Activated CD8-positive, alpha-beta memory T cell treated with anti-CD3 and anti-CD28 coated beads, Interleukin-2, amount 10 ng/mL, durations not matched to agents 7 days and 5 days (primary cell): ENCODE results near the gene GTF3C5. TPM values are rescaled to one million over a fixed set of nuclear protein-coding genes. Genes with fewer than 3 reads are reported as not detected.
A peak's percentile ranks its signal among the peaks of the same experiment; 100 is the strongest.

Source experiments
- ATAC-seq: fragments of 150-1000 bp; cut with Tn5 transposase; one replicate; pipeline ENCODE4 v1.10.0; 2021; ENCODE audit warnings: moderate library complexity
- CTCF ChIA-PET: fragments of 350-600 bp; sonication (Branson Sonifier 250); formaldehyde crosslinking; loops from one replicate; lab custom pipeline; 2021; ENCODE audit warnings: antibody characterized with exemption; lab: Charles Lee
- DNase-seq: peaks from one replicate; pipeline ENCODE4 v3.0.0-alpha.2; 2020
- H3K27ac Mint-ChIP-seq: one replicate; pipeline ENCODE4 v1.8.0; 2021; ENCODE audit warnings: mild to moderate bottlenecking, mixed read lengths
- H3K27me3 Mint-ChIP-seq: one replicate; pipeline ENCODE4 v1.8.0; 2021; ENCODE audit warnings: mixed read lengths
- H3K36me3 Mint-ChIP-seq: one replicate; pipeline ENCODE4 v1.8.0; 2021; ENCODE audit warnings: mild to moderate bottlenecking, mixed read lengths
- H3K4me1 Mint-ChIP-seq: one replicate; pipeline ENCODE4 v1.8.0; 2021; ENCODE audit warnings: mixed read lengths
- H3K4me3 Mint-ChIP-seq: one replicate; pipeline ENCODE4 v1.8.0; 2021; ENCODE audit warnings: mild to moderate bottlenecking, moderate library complexity, mixed read lengths
- H3K9me3 Mint-ChIP-seq: one replicate; pipeline ENCODE4 v1.8.0; 2022; ENCODE audit warnings: low read depth, mixed read lengths
- total RNA-seq, 2 experiments: library from RNA; stranded (reverse); gene quantifications; one replicate each; pipeline ENCODE4 v1.2.3, GENCODE V29; 2021

The GTF3C5 gene
- total RNA-seq, 2 experiments from 2014 or later = 83.8 to 89.0 TPM

DNA sequence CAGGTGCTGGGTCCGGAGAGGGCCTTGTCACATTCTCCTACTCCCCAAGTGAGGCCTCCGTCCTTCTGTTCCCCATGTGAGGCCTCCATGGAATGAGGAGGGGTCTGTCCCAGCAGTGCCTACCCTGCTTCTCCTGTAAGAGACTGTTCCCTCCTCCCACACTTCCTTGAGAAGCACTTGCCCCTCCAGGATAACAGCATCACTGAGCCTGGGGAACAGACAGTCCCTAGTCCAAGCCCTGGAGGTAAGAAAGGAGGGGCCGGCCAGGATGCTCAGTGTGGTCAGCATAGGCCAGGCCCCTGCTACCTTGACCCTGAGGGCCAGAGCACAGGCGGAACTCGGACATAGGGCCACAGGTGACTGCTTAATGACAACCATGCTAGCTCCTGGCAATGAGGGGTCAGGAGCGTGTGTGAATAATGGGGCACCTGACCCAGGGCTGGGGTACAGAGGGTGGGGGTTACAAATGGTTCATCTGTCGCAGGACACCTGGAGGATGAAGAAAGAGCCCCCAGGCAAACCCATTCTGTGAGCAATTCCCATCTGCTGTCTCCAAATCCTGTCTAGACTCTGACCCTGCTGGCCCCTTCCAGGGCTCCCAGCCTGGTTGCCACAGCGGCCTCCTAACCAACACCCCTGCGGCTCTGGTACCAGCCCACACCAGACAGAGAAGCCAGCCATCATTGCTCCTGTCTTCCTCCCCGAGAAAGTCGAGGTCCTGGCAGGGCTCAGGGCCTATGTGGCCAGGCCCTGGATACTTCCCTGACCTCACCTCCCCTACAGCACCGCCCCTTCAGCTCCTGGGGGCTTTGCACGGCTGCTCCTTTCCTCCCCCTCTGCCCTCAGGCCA is 69.9 kb downstream of the GTF3C5 start:
- no peak overlapping the region for H3K4me3 Mint-ChIP-seq
- H3K27ac Mint-ChIP-seq = no peak overlapping the region
- peaks cover 4% of the 10 kb centered on the region for H3K9me3 Mint-ChIP-seq
- no peaks in the 10 kb centered on the region for H3K4me1 Mint-ChIP-seq
- H3K27me3 Mint-ChIP-seq = no peaks in the 10 kb centered on the region
- DNase-seq (no peak), ATAC-seq (no peak)
- CTCF ChIA-PET = interaction anchor here (3.1 to 25.4 kb wide), 2 partner anchors 13 to 46 kb away, joined by 29 to 505 read pairs; no protein-coding TSS in a partner anchor
- peaks cover 62% of the 10 kb centered on the region for H3K36me3 Mint-ChIP-seq

DNA sequence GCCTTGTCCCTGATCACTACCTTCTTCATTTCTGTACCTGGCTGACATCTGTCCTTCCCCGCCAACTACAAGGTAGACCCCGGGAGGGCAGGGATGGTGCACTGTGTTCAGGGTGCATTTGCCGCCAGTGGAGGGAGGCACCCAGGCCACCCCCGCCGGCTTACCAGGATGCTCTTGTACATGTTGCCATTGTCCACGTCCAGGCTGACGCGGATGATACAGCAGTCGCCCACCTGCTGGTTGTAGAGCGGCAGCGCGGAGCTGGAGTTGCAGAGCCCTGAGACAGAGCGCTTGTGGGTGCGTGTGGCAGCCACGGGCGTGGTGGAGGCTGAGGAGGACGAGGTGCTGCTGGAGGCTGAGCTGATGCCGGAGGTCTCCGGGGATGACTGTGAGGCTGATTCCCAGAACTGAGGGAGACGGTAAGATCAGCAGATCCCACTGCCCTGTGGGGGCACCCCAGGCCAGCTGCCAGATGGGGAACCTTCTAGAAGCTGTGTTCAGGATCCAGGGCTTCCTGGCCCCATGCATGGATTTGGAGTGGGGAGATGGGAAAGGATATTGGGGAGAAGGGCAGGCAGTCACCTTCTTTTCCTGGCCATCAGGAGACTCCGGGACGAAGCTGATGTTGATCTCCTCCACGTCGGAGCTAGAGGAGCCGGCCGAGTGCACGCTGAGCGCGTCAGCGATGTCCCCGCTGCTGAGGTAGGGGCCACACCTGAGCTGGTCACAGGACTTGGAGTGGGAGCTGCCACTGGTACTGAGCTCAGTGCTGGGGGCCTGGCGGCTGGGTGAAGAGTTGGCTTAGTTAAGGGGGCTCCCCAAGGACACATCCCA is 70.8 kb downstream of the GTF3C5 start:
- no peaks in the 10 kb centered on the region for H3K27me3 Mint-ChIP-seq
- no peak overlapping the region for H3K27ac Mint-ChIP-seq
- H3K4me1 Mint-ChIP-seq = no peaks in the 10 kb centered on the region
- ATAC-seq = no peak
- no peaks in the 10 kb centered on the region for H3K9me3 Mint-ChIP-seq
- no peak for DNase-seq
- no peak overlapping the region for H3K4me3 Mint-ChIP-seq
- H3K36me3 Mint-ChIP-seq = peaks cover 57% of the 10 kb centered on the region
- CTCF ChIA-PET = interaction anchor here (1.3 to 25.4 kb wide), 4 partner anchors 10 to 46 kb away, joined by 4 to 505 read pairs (median 18); no protein-coding TSS in a partner anchor

DNA sequence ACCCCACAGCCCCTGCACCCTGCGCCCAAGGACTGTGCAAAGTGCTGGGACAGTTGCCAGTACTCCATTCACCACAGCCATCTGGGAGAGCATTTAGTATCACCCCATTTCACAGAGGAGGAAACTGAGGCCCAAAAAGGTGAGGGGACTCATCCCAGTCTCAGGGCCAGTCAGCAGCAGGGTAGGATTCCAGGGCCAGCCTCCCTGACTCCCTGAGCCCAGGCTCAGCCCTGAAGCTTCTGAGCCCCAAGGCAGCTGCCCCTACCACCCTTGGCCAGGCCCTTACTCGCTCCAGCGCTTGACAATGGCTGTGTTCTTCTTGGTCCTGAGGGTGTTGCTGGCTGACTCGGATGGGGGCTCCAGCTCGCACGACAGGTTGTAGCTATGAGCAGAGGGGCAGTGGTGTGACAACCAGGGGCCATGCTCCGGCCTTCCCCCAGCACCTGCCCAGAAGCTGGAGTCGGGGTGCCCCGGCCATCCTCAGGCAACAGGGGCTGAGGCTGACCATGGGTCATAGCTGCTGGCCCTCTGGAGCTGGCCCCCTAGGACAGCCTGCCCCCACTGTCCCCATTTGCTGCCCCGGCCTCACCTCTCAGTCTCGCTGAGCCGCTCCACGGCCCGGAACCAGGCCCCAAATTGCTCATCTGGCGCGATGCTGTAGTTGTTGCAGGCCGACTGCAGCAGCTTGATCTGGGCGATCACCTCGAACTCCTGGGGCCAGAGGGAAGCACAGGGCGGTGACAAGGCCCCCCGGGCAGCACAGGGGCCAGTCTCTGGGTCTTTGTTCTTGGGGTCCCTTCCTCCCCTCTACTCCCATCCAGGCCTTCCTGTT is 71.6 kb downstream of the GTF3C5 start:
- Mint-ChIP-seq H3K9me3 (no peaks in the 10 kb centered on the region), H3K4me3 (no peak overlapping the region), H3K27me3 (no peaks in the 10 kb centered on the region), H3K27ac (peak overlapping the region; percentile 71), H3K36me3 (peaks cover 54% of the 10 kb centered on the region), H3K4me1 (no peaks in the 10 kb centered on the region)
- DNase-seq = no peak
- ATAC-seq = no peak
- CTCF ChIA-PET = interaction anchor here (0.5 to 25.4 kb wide), 10 partner anchors 9 to 1472 kb away, joined by 3 to 505 read pairs (median 4); partner anchors contain the start of gene GTF3C5

DNA sequence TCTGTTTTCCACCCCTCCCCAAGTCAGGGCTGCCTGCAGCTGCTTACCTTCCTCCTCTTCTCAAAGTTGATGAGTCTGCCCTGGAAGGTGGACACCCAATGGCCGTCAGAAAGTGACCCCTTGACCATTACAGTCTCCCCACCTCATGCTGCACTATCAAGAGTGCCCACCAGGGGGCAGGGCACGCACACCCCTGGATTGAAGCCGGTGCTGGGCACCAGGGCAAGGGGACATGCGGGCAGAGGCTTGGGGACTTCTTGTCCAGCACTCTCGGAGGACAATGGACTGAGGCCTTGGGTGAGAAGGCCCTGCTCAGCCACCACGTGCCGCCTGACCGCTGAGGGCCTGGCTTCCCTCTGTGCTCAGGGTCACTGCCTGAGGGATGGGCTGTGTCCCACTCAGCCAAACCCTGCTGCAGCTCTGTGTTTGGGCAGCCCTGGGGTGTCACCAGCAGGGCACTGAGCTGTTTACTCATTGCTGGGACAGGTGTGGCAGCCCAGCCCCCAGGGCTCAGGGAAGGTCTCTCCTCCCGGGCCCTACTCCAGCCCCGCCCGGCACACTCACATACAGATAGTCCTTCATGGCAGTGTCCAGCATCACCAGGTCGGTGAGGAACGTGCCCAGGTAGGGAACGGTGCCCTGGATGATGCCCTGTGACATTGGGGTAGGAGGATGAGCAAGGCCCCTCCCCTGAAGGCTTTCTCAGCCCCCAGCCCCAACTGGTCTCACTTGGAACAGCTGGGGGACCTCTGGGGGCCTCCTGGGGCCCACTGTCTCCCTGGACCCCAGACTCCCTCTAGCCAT is 72.6 kb downstream of the GTF3C5 start:
- Mint-ChIP-seq H3K9me3 (no peaks in the 10 kb centered on the region), H3K4me1 (no peaks in the 10 kb centered on the region), H3K27me3 (no peaks in the 10 kb centered on the region), H3K4me3 (no peak overlapping the region), H3K36me3 (peaks cover 51% of the 10 kb centered on the region), H3K27ac (peak overlapping the region; percentile 71)
- DNase-seq (peak; percentile 64), ATAC-seq (peak; percentile 67)
- CTCF ChIA-PET = interaction anchor here (0.5 to 25.4 kb wide), 9 partner anchors 10 to 1473 kb away, joined by 3 to 505 read pairs (median 5); partner anchors contain the start of gene GTF3C5

DNA sequence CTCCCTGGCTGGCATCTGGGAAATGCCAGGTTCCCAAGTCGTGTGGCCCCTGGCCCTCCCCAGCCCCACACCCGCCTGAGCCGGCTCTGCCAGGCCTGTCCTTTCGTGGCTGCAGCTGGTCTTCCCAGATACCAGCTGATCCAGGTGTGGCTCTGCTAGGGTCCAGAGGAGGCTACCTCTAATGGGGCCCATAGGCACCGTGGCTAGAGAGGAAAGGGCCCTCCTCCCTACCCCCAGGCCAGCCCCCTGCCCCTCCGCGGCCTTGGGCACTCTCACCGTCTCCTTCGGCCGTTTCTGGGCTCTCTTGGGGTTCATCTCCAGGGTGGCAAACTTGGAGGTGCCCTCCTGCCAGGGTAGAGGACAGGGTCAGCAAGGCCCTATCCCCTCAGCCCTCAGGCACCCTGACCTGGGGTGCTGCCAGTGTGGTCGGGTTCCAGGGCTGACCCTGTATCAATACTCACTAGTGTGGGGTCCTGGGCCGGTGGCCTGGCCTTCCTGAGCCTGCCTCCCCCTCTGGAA is 73.2 kb downstream of the GTF3C5 start:
- CTCF ChIA-PET = interaction anchor here (0.8 to 25.4 kb wide), 4 partner anchors 10 to 43 kb away, joined by 3 to 505 read pairs (median 17); no protein-coding TSS in a partner anchor
- ATAC-seq (no peak), DNase-seq (no peak)
- no peaks in the 10 kb centered on the region for H3K27me3 Mint-ChIP-seq
- H3K4me3 Mint-ChIP-seq = no peak overlapping the region
- peaks cover 47% of the 10 kb centered on the region for H3K36me3 Mint-ChIP-seq
- H3K27ac Mint-ChIP-seq = no peak overlapping the region
- no peaks in the 10 kb centered on the region for H3K9me3 Mint-ChIP-seq
- no peaks in the 10 kb centered on the region for H3K4me1 Mint-ChIP-seq

DNA sequence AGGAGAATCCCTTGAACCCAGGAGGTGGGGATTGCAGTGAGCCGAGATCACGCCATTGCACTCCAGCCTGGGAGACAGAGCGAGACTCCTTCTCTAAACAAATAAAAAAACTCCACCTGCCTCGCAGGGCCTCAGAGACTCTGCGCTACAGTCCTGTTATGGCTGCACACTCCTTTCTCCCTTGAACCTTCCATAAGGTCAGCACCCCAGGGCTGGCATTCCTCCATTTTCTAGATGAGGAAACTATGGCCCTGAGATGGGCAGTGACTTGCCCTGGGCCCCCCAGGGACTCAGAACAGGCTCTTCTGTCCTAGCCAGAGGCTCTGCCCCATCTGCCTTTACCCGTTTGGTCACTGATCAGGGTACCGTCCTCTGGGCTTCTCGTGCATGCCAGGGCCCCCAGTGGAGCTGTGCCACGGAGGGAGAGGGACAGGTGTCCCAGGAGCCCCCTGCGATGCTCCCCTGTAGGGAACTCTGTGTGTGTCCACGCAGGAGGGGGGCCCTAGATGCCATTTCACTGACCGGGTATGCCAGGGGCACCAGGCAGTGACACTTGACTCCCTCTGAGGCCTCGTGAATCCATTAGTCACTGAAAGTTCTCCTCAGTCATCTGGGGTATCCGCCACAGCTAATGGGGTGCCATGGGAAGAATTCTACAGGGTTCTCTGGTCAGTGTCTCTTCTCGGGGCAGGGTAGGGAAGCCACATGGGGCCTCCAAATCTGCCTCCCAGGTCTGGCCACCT is 74.1 kb downstream of the GTF3C5 start:
- CTCF ChIA-PET = interaction anchor here (0.5 to 25.4 kb wide), 3 partner anchors 42 to 495 kb away, joined by 3 to 505 read pairs (median 3); no protein-coding TSS in a partner anchor
- Mint-ChIP-seq H3K9me3 (no peaks in the 10 kb centered on the region), H3K27me3 (no peaks in the 10 kb centered on the region), H3K4me1 (no peaks in the 10 kb centered on the region), H3K27ac (peak overlapping the region; percentile 43), H3K36me3 (peaks cover 43% of the 10 kb centered on the region), H3K4me3 (no peak overlapping the region)
- ATAC-seq = no peak
- DNase-seq = no peak

DNA sequence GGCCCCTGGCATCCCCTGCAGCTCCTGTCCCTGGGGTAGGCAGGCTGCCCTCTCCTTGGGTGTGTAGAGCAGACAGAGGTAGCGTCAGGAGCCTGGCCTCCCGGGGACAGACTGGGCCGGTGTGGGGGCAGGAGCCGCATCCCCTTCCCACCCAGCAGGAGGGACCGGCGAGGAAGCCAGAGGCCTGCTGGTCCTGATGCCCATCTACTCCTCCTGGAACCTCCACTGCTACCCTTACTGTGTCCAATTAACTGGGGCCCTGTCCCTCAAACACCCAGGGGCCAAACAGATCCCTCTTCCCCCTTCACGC is 74.6 kb downstream of the GTF3C5 start:
- no peaks in the 10 kb centered on the region for H3K9me3 Mint-ChIP-seq
- no peak for DNase-seq
- H3K4me1 Mint-ChIP-seq = no peaks in the 10 kb centered on the region
- H3K4me3 Mint-ChIP-seq = no peak overlapping the region
- no peaks in the 10 kb centered on the region for H3K27me3 Mint-ChIP-seq
- no peak overlapping the region for H3K27ac Mint-ChIP-seq
- ATAC-seq = no peak
- H3K36me3 Mint-ChIP-seq = peaks cover 45% of the 10 kb centered on the region
- CTCF ChIA-PET = interaction anchor here (0.5 to 25.4 kb wide), 3 partner anchors 42 to 495 kb away, joined by 3 to 505 read pairs (median 3); no protein-coding TSS in a partner anchor

DNA sequence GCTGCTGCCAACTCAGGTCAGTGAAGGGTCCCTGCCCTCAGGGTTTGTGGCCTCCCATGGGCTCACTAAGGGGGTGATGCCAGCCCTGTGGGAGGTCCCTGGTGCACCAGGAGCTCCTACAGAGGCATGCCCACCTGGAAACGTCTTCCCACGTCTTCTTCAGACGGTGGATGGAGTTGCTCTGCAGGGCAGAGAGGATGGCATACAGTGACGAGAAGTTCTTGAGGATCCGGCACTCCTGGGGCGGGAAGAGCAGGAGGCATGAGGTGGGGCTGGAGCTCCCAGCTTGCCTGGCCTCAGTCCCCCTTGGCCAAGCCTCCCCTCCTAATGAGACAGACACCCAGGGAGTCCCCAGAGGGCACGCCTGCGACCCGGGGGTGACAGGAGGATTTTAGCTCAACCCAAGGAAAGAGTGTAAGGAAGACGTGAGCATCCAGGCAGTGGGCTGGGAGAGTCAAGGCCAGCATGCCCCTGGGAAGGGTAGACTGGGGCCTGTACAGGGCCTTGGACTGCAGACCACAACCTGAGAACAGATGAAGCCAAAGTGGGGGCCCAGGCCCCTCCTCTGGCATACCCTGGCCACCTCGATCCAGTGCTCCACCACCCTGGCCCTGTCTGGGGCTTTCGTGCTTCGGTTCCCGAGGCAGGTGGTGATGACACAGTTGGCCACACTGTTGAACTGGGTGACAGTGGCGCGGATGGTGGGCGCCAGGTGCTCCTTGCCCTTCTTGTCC is 75.9 kb downstream of the GTF3C5 start:
- DNase-seq (no peak), ATAC-seq (no peak)
- H3K9me3 Mint-ChIP-seq = no peaks in the 10 kb centered on the region
- no peak overlapping the region for H3K4me3 Mint-ChIP-seq
- H3K36me3 Mint-ChIP-seq = peaks cover 34% of the 10 kb centered on the region
- no peaks in the 10 kb centered on the region for H3K4me1 Mint-ChIP-seq
- CTCF ChIA-PET = interaction anchor here (1.1 to 25.4 kb wide), 2 partner anchors 10 to 40 kb away, joined by 3 to 505 read pairs; no protein-coding TSS in a partner anchor
- no peaks in the 10 kb centered on the region for H3K27me3 Mint-ChIP-seq
- no peak overlapping the region for H3K27ac Mint-ChIP-seq

DNA sequence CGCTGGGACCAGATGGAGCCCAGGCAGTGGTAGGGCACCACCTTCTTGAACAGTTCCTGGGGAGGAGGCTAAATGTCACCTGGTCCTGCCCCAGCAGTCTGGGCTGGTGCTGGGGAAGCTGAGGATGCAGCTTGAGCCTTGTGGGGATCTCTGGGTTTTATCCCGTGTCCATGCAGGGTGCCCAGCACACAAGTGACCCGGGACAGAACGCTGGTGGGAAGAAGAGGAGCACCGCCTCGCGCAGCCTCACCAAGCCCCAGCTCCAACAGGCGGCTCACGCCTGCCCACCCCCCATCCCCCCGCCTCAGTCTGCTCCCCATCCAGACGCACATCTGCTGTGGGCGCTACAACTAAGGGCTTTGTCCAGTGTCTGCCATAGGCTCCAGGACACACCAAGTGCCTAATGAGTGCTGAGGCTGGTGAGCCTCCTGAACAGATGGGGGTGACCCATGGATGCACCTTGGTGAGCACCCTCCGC is 76.5 kb downstream of the GTF3C5 start:
- ATAC-seq (no peak), DNase-seq (no peak)
- H3K27me3 Mint-ChIP-seq = no peaks in the 10 kb centered on the region
- H3K4me1 Mint-ChIP-seq = peaks cover 1% of the 10 kb centered on the region
- CTCF ChIA-PET = interaction anchor here (0.6 to 25.4 kb wide), 4 partner anchors 11 to 63 kb away, joined by 3 to 505 read pairs (median 4); no protein-coding TSS in a partner anchor
- H3K36me3 Mint-ChIP-seq = peaks cover 29% of the 10 kb centered on the region
- no peak overlapping the region for H3K27ac Mint-ChIP-seq
- H3K9me3 Mint-ChIP-seq = no peaks in the 10 kb centered on the region
- no peak overlapping the region for H3K4me3 Mint-ChIP-seq
